Measurements from ENCODE around the gene CD47. TPM values are rescaled to one million over a fixed set of nuclear protein-coding genes. Genes with fewer than 3 reads are reported as not detected.

Gene CD47
- total and polyA plus RNA-seq, 2 of the 4 experiments (the other 2 are of a cell fraction) = 45.9 to 52.0 TPM

GRCh38 chr3:108093021-108093420 is 2.2 kb upstream of the CD47 start:
- Histone ChIP-seq H3K4me2 (ENCODE audit: low read depth, low read length) (no peak overlapping the region), H3K27ac (ENCODE audit: insufficient read depth, low read length) (no peak overlapping the region)
- ATAC-seq (ENCODE audit: low read depth) = no peak

More at GRCh38 chr3:108093021-108093420, 2.2 kb upstream of the CD47 start:
- H3K56ac ChIP-seq (ENCODE audit: extremely low read depth, insufficient read depth, low read length) = no peak overlapping the region
- ChIA-PET CTCF (no interaction called here), POLR2A (ENCODE audit: unreplicated experiment) (no interaction called here)
- dilution Hi-C loops (cut with HindIII; ENCODE audit: low sequenced_read_pairs, unreplicated experiment) = no loop called here
- H3K18ac ChIP-seq (ENCODE audit: low read depth, low read length) = no peak overlapping the region
- no peak overlapping the region for H3K23ac ChIP-seq (ENCODE audit: low read depth, low read length)
- no peak overlapping the region for H2BK120ac ChIP-seq (ENCODE audit: low read depth, low read length)
- H3K9me3 ChIP-seq (ENCODE audit: control insufficient read depth, insufficient read depth, low read length) = no peaks in the 10 kb centered on the region
- H3K79me1 ChIP-seq (ENCODE audit: low read depth in 1 of 2, low read length in 2 of 2) = peaks cover 12 to 23% of the 10 kb centered on the region in 2 experiments
- BruUV-seq (replicated peaks) = no TSS peak
- H4K8ac ChIP-seq (ENCODE audit: low read depth in 2 of 2, low read length in 2 of 2) = no peak overlapping the region
- H3K9me1 ChIP-seq (ENCODE audit: insufficient read depth, low read length) = no peaks in the 10 kb centered on the region
- no peaks in the 10 kb centered on the region for H3K36me3 ChIP-seq (ENCODE audit: control insufficient read depth, insufficient read depth, low read length)
- no peaks in the 10 kb centered on the region for H3K27me3 ChIP-seq (ENCODE audit: control insufficient read depth, insufficient read depth, low read length)
- H3K4me3 ChIP-seq (ENCODE audit: insufficient read depth, low read depth, low read length) = no peak overlapping the region
- in situ Hi-C loops (cut with MboI; ENCODE audit: low sequenced_read_pairs) = no loop called here
- H2BK15ac ChIP-seq (ENCODE audit: low read depth, low read length) = no peak overlapping the region
- no peak for DNase-seq
- 0 out of 2 replicates have a peak, but pooled peaks cover 3% of the 10 kb centered on the region for H3K4me1 ChIP-seq (ENCODE audit: control insufficient read depth, insufficient read depth, low read length)
- H3K9ac ChIP-seq (ENCODE audit: low read depth, low read length) = no peak overlapping the region
- H2BK20ac ChIP-seq (ENCODE audit: low read depth, low read length) = no peak overlapping the region
- no peak overlapping the region for H2AK9ac ChIP-seq (replicated peaks; ENCODE audit: low read depth, low read length, poor library complexity)
- intact Hi-C loops (cut with micrococcal nuclease) = loop anchor here (10.0 kb wide), 1 partner anchor 212 kb away; no protein-coding TSS in a partner anchor
- no peak overlapping the region for H3K14ac ChIP-seq (replicated peaks; ENCODE audit: low read depth, low read length)
- no peak overlapping the region for H4K91ac ChIP-seq (ENCODE audit: insufficient read depth, low read depth, low read length)
- no peak overlapping the region for H2AFZ ChIP-seq (replicated peaks; ENCODE audit: low read length, poor library complexity)
- H4K20me1 ChIP-seq (ENCODE audit: insufficient read depth, low read length) = no peaks in the 10 kb centered on the region; the same call in 1 of the 2 replicates
- H4K5ac ChIP-seq (ENCODE audit: low read depth, low read length) = no peak overlapping the region
- no peak overlapping the region for H2AK5ac ChIP-seq (ENCODE audit: low read depth, low read length)
- H3K4ac ChIP-seq (ENCODE audit: low read depth, low read length) = no peak overlapping the region
- TF ChIP-seq CEBPB (IDR thresholded peaks at IDR 0.05; ENCODE audit: low read depth, low read length) = no peak
- no peak for TF ChIP-seq MAZ (IDR thresholded peaks at IDR 0.05; ENCODE audit: borderline replicate concordance, low read depth, low read length)
- TF ChIP-seq RCOR1 (IDR thresholded peaks at IDR 0.05; ENCODE audit: insufficient replicate concordance, low read length) = no peak
- TF ChIP-seq POLR2A (IDR thresholded peaks at IDR 0.05; ENCODE audit: low read depth, low read length) = no peak
- TF ChIP-seq SMC3 (IDR thresholded peaks at IDR 0.05; ENCODE audit: low read depth, low read length) = no peak
- no peak for TF ChIP-seq FOS (IDR thresholded peaks at IDR 0.05; ENCODE audit: low read depth, low read length)
- no peak for TF ChIP-seq CHD1 (IDR thresholded peaks at IDR 0.05; ENCODE audit: low read depth, low read length)
- no peak for TF ChIP-seq ELK1 (IDR thresholded peaks at IDR 0.05; ENCODE audit: borderline replicate concordance, low read depth, low read length)
- no peak for TF ChIP-seq CTCF (conservative IDR thresholded peaks at IDR 0.05; ENCODE audit: low read depth, low read length)
- no peak for TF ChIP-seq RAD21 (IDR thresholded peaks at IDR 0.05; ENCODE audit: low read length)
- TF ChIP-seq USF2 (IDR thresholded peaks at IDR 0.05; ENCODE audit: low read depth, low read length) = no peak
- no peak for TF ChIP-seq NFE2L2 (IDR thresholded peaks at IDR 0.05; ENCODE audit: low read depth, low read length)
- no peak overlapping the region for H2BK5ac ChIP-seq (ENCODE audit: low read depth, low read length, poor library complexity, severe bottlenecking)

Measured in IMR-90 (cell line).